Mesenchymal stem cell (in vitro differentiated cells and primary cell): Measurements from ENCODE around the gene MAP3K20.
A peak's percentile ranks its signal among the peaks of the same experiment; 100 is the strongest.

Experiments
- DNase-seq: peaks from one replicate; pipeline ENCODE4 v3.0.0-alpha.2; 2013
- H2AFZ ChIP-seq: one replicate; pipeline ENCODE4 v1.6.1; 2013; ENCODE audit warnings: low read depth, mild to moderate bottlenecking, control low read depth, inconsistent platforms, low read length, moderate library complexity
- H2AK5ac ChIP-seq: 2 replicates; pipeline ENCODE4 v1.6.1; 2013; ENCODE audit warnings: low read length, moderate library complexity, mild to moderate bottlenecking, inconsistent platforms; ENCODE audit not compliant: severe bottlenecking
- H2BK120ac ChIP-seq: one replicate; pipeline ENCODE4 v1.6.1; 2013; ENCODE audit warnings: low read depth, mild to moderate bottlenecking, inconsistent platforms, low read length, moderate library complexity
- H2BK12ac ChIP-seq, 2 experiments: one replicate each; pipeline ENCODE4 v1.6.1; 2013; ENCODE audit warnings: inconsistent platforms in 2 of 2, low read length in 2 of 2, mild to moderate bottlenecking in 2 of 2, moderate library complexity in 2 of 2, control low read depth in 1 of 2
- H2BK15ac ChIP-seq: one replicate; pipeline ENCODE4 v1.6.1; 2013; ENCODE audit warnings: mild to moderate bottlenecking, low read depth, inconsistent platforms; ENCODE audit not compliant: poor library complexity, severe bottlenecking
- H2BK5ac ChIP-seq: 2 replicates; pipeline ENCODE4 v1.6.1; 2013; ENCODE audit warnings: low read depth, mild to moderate bottlenecking, low read length, control low read depth, inconsistent platforms; ENCODE audit not compliant: poor library complexity, severe bottlenecking
- H3K14ac ChIP-seq, 2 experiments: one replicate each; pipeline ENCODE4 v1.6.1; 2013; ENCODE audit warnings: inconsistent platforms in 2 of 2, low read length in 2 of 2, control low read depth in 1 of 2, mild to moderate bottlenecking in 1 of 2, moderate library complexity in 1 of 2
- H3K18ac ChIP-seq, 2 experiments: one replicate each; pipeline ENCODE4 v1.6.1; 2013; ENCODE audit warnings: inconsistent platforms in 2 of 2, low read length in 2 of 2, control low read depth in 1 of 2, low read depth in 1 of 2, mild to moderate bottlenecking in 1 of 2
- H3K23ac ChIP-seq, 2 experiments: one replicate each; pipeline ENCODE4 v1.6.1; 2013; ENCODE audit warnings: inconsistent platforms in 2 of 2, low read length in 2 of 2, mild to moderate bottlenecking in 2 of 2, moderate library complexity in 2 of 2, control low read depth in 1 of 2
- H3K27ac ChIP-seq: 2 replicates; pipeline ENCODE4 v1.5.1; 2013; ENCODE audit warnings: mild to moderate bottlenecking, moderate library complexity, low read length, control low read depth, inconsistent platforms; ENCODE audit not compliant: poor library complexity, severe bottlenecking
- H3K27me3 ChIP-seq, 2 experiments: 2 replicates each; pipeline versions ENCODE4 v1.6.1 to v1.7.0; 2013; ENCODE audit warnings: low read length in 2 of 2, mild to moderate bottlenecking in 2 of 2, moderate library complexity in 2 of 2, control low read depth in 1 of 2, inconsistent platforms in 1 of 2; ENCODE audit not compliant: control insufficient read depth in 1 of 2, insufficient read depth in 1 of 2
- H3K36me3 ChIP-seq, 2 experiments: 2 replicates each; pipeline versions ENCODE4 v1.6.1 to v1.7.0; 2013; ENCODE audit warnings: low read length in 2 of 2, control low read depth in 1 of 2, inconsistent platforms in 1 of 2, low read depth in 1 of 2, mild to moderate bottlenecking in 1 of 2; ENCODE audit not compliant: insufficient read depth in 2 of 2, control insufficient read depth in 1 of 2
- H3K4ac ChIP-seq, 2 experiments: one replicate each; pipeline ENCODE4 v1.6.1; 2013; ENCODE audit warnings: inconsistent platforms in 2 of 2, low read length in 2 of 2, mild to moderate bottlenecking in 2 of 2, moderate library complexity in 2 of 2, control low read depth in 1 of 2, low read depth in 1 of 2
- H3K4me1 ChIP-seq: 2 replicates; pipeline ENCODE4 v1.6.1; 2013; ENCODE audit warnings: low read depth, low read length, control low read depth; ENCODE audit not compliant: control insufficient read depth, insufficient read depth
- H3K4me2 ChIP-seq: 2 replicates; pipeline ENCODE4 v1.6.1; 2013; ENCODE audit warnings: low read length, mild to moderate bottlenecking, inconsistent platforms; ENCODE audit not compliant: poor library complexity, severe bottlenecking
- H3K4me3 ChIP-seq, 2 experiments: 2 replicates each; pipeline versions ENCODE4 v1.5.1 to v1.7.0; 2013; ENCODE audit warnings: low read length in 2 of 2, mild to moderate bottlenecking in 2 of 2, control low read depth in 1 of 2, low read depth in 1 of 2; ENCODE audit not compliant: insufficient read depth in 1 of 2
- H3K79me1 ChIP-seq: replicated peaks from 2 replicates; pipeline ENCODE4 v1.6.1; 2013; ENCODE audit warnings: mild to moderate bottlenecking, control low read depth, low read length, inconsistent platforms; ENCODE audit not compliant: poor library complexity, severe bottlenecking
- H3K9ac ChIP-seq: 2 replicates; pipeline ENCODE4 v1.7.0; 2013; ENCODE audit warnings: mild to moderate bottlenecking, low read length, moderate library complexity
- H3K9me3 ChIP-seq: 2 replicates; pipeline ENCODE4 v1.7.0; 2013; ENCODE audit warnings: mild to moderate bottlenecking, low read length; ENCODE audit not compliant: control insufficient read depth
- H4K8ac ChIP-seq: one replicate; pipeline ENCODE4 v1.6.1; 2013; ENCODE audit warnings: inconsistent platforms, mild to moderate bottlenecking, low read length, moderate library complexity
- H4K91ac ChIP-seq: one replicate; pipeline ENCODE4 v1.6.1; 2013; ENCODE audit warnings: mild to moderate bottlenecking, low read length, inconsistent platforms
- WGBS: methylation state at CpG from one replicate; pipeline ENCODE4 v1.1.7; 2013; ENCODE audit warnings: mixed read lengths; 5-methylcytosine and 5-hydroxymethylcytosine counted together

The MAP3K20 gene

GRCh38 chr2:173196080-173196479 is 120.4 kb downstream of the MAP3K20 start:
- Histone ChIP-seq H4K8ac (peak overlapping the region; percentile 47), H2AFZ (no peak overlapping the region), H3K27ac (no peak overlapping the region), H3K18ac (peak overlapping the region in 1 of 2 experiments; percentile 1), H3K4me2 (no peak overlapping the region), H3K9ac (no peak overlapping the region), H2BK120ac (no peak overlapping the region), H3K14ac (no peak overlapping the region), H3K23ac (no peak overlapping the region), H3K4ac (no peak overlapping the region), H2AK5ac (peak overlapping the region; percentile 15), H3K36me3 (peaks cover 9 to 55% of the 10 kb centered on the region in 2 experiments), H2BK12ac (peak overlapping the region in 1 of 2 experiments; percentile 45), H2BK5ac (no peak overlapping the region), H3K79me1 (peaks cover 17% of the 10 kb centered on the region), H3K27me3 (no peaks in the 10 kb centered on the region), H3K4me1 (peaks cover 4% of the 10 kb centered on the region), H4K91ac (no peak overlapping the region), H3K9me3 (no peaks in the 10 kb centered on the region), H2BK15ac (no peak overlapping the region), H3K4me3 (no peak overlapping the region)
- 78% methylated on average over 6 of the region's 6 CpGs for WGBS
- no peak for DNase-seq

GRCh38 chr2:173196638-173197037 is 121.0 kb downstream of the MAP3K20 start:
- Histone ChIP-seq H3K79me1 (peaks cover 14% of the 10 kb centered on the region), H2AK5ac (no peak overlapping the region), H3K18ac (no peak overlapping the region), H3K9me3 (no peaks in the 10 kb centered on the region), H3K23ac (no peak overlapping the region), H3K4me1 (peaks cover 4% of the 10 kb centered on the region), H3K9ac (no peak overlapping the region), H3K4me2 (no peak overlapping the region), H2BK120ac (no peak overlapping the region), H3K14ac (no peak overlapping the region), H2BK12ac (peak overlapping the region in 1 of 2 experiments; percentile 63), H3K4me3 (no peak overlapping the region), H2BK15ac (no peak overlapping the region), H4K8ac (no peak overlapping the region), H2BK5ac (no peak overlapping the region), H3K27ac (no peak overlapping the region), H3K4ac (no peak overlapping the region), H4K91ac (no peak overlapping the region), H3K27me3 (no peaks in the 10 kb centered on the region), H2AFZ (no peak overlapping the region), H3K36me3 (peaks cover 9 to 49% of the 10 kb centered on the region in 2 experiments)
- DNase-seq: no peak
- WGBS: 67% methylated on average over 4 of the region's 4 CpGs

GRCh38 chr2:173198327-173198726 is 122.7 kb downstream of the MAP3K20 start:
- Histone ChIP-seq H3K23ac (no peak overlapping the region), H2BK12ac (no peak overlapping the region), H3K36me3 (peaks cover 7 to 37% of the 10 kb centered on the region in 2 experiments), H3K27ac (no peak overlapping the region), H2AK5ac (no peak overlapping the region), H3K4me3 (no peak overlapping the region), H2BK5ac (no peak overlapping the region), H3K9ac (no peak overlapping the region), H3K27me3 (no peaks in the 10 kb centered on the region), H3K9me3 (no peaks in the 10 kb centered on the region), H3K79me1 (peaks cover 13% of the 10 kb centered on the region), H3K14ac (no peak overlapping the region), H3K4ac (no peak overlapping the region), H3K4me1 (peaks cover 2% of the 10 kb centered on the region), H4K8ac (no peak overlapping the region), H2BK15ac (no peak overlapping the region), H2AFZ (no peak overlapping the region), H3K18ac (no peak overlapping the region), H3K4me2 (no peak overlapping the region), H4K91ac (no peak overlapping the region), H2BK120ac (no peak overlapping the region)
- 97% methylated on average over 6 of the region's 7 CpGs for WGBS
- no peak for DNase-seq

GRCh38 chr2:173199294-173199693 is 123.6 kb downstream of the MAP3K20 start:
- Histone ChIP-seq H3K23ac (no peak overlapping the region), H3K79me1 (peaks cover 13% of the 10 kb centered on the region), H3K18ac (no peak overlapping the region), H2AK5ac (no peak overlapping the region), H3K27ac (no peak overlapping the region), H4K8ac (no peak overlapping the region), H3K4ac (no peak overlapping the region), H2BK12ac (no peak overlapping the region), H4K91ac (no peak overlapping the region), H2BK120ac (no peak overlapping the region), H3K27me3 (no peaks in the 10 kb centered on the region), H3K9ac (no peak overlapping the region), H2BK15ac (no peak overlapping the region), H3K14ac (no peak overlapping the region), H3K4me3 (no peak overlapping the region), H2BK5ac (no peak overlapping the region), H3K9me3 (no peaks in the 10 kb centered on the region), H2AFZ (no peak overlapping the region), H3K4me2 (no peak overlapping the region), H3K4me1 (no peaks in the 10 kb centered on the region), H3K36me3 (peaks cover 7 to 41% of the 10 kb centered on the region in 2 experiments)
- no peak for DNase-seq
- no CpG with 5 or more reads among the region's 1 CpG for WGBS
